Muscle of leg (tissue), 16 donors: ENCODE measurements around the gene CNOT9. TPM values are rescaled to one million over a fixed set of nuclear protein-coding genes. Genes with fewer than 3 reads are reported as not detected.
A peak's percentile ranks its signal among the peaks of the same experiment; 100 is the strongest.
"Not testable (repeated sequence)": the region's sequence is repeated elsewhere in the genome, so short reads cannot be mapped to it uniquely, and the experiment has no call there.

ENCODE experiments used
- DNase-seq: peaks from one replicate; pipeline ENCODE4 v3.0.0; 2013
- H3K27ac ChIP-seq: one replicate; pipeline ENCODE4 v1.5.1; 2013; ENCODE audit warnings: mild to moderate bottlenecking, low read length, control low read depth
- H3K27me3 ChIP-seq: one replicate; pipeline ENCODE4 v1.6.1; 2013; ENCODE audit warnings: low read length; ENCODE audit not compliant: control insufficient read depth, insufficient read depth
- H3K36me3 ChIP-seq: one replicate; pipeline ENCODE4 v1.6.1; 2013; ENCODE audit warnings: low read length; ENCODE audit not compliant: control insufficient read depth, insufficient read depth
- H3K4me1 ChIP-seq: one replicate; pipeline ENCODE4 v1.6.1; 2013; ENCODE audit warnings: low read length; ENCODE audit not compliant: control insufficient read depth, insufficient read depth
- H3K4me3 ChIP-seq: one replicate; pipeline ENCODE4 v1.5.1; 2013; ENCODE audit warnings: low read length, control low read depth
- H3K9me3 ChIP-seq: replicated peaks from 2 replicates; pipeline ENCODE4 v1.6.1; 2013; ENCODE audit warnings: low read depth, low read length; ENCODE audit not compliant: control insufficient read depth
- WGBS: methylation state at CpG from one replicate; pipeline ENCODE4 v1.1.5; 2013; ENCODE audit warnings: missing lambda C conversion rate; ENCODE audit not compliant: insufficient coverage; 5-methylcytosine and 5-hydroxymethylcytosine counted together
- long read RNA-seq, 11 donors: transcript quantifications; one replicate each; lab custom pipeline, GENCODE V29; 2026
- polyA plus RNA-seq, 8 donors: library from polyadenylated mRNA; unstranded; fragments of 120-200 nt; gene quantifications; one replicate each; pipeline versions ENCODE4 v1.2.1 to v1.2.3, GENCODE V29; 2013; ENCODE audit warnings: inconsistent platforms in 1 of 8, low replicate concordance in 1 of 8; ENCODE audit not compliant: insufficient read length in 8 of 8, insufficient read depth in 1 of 8
- total RNA-seq: library from RNA; stranded (reverse); fragments of 120-200 nt; gene quantifications from one replicate; pipeline ENCODE4 v1.2.4, GENCODE V29; 2013

The CNOT9 gene, protein sequence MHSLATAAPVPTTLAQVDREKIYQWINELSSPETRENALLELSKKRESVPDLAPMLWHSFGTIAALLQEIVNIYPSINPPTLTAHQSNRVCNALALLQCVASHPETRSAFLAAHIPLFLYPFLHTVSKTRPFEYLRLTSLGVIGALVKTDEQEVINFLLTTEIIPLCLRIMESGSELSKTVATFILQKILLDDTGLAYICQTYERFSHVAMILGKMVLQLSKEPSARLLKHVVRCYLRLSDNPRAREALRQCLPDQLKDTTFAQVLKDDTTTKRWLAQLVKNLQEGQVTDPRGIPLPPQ
- total RNA-seq: 35.4 TPM
- polyA plus RNA-seq: 10 to 100 TPM; 31.2 to 42.3 (median 36.1) TPM
- long read RNA-seq, donor 1, full-length matches to known transcripts: 5 of 5 reads
- long read RNA-seq, donor 1, partial matches to known transcripts: 0 of 5 reads
- long read RNA-seq, donor 1, other reads (novel, unspliced or antisense): 0 of 5 reads
- long read RNA-seq, donor 2: 0 reads
- long read RNA-seq, donor 3, full-length matches to known transcripts: 9 of 9 reads
- long read RNA-seq, donor 3, partial matches to known transcripts: 0 of 9 reads
- long read RNA-seq, donor 3, other reads (novel, unspliced or antisense): 0 of 9 reads
- long read RNA-seq, donor 4, full-length matches to known transcripts: 5 of 11 reads
- long read RNA-seq, donor 4, partial matches to known transcripts: 6 of 11 reads
- long read RNA-seq, donor 4, other reads (novel, unspliced or antisense): 0 of 11 reads
- long read RNA-seq, donor 5, full-length matches to known transcripts: 14 of 30 reads
- long read RNA-seq, donor 5, partial matches to known transcripts: 16 of 30 reads
- long read RNA-seq, donor 5, other reads (novel, unspliced or antisense): 0 of 30 reads
- long read RNA-seq, donor 6, full-length matches to known transcripts: 13 of 19 reads
- long read RNA-seq, donor 6, partial matches to known transcripts: 6 of 19 reads
- long read RNA-seq, donor 6, other reads (novel, unspliced or antisense): 0 of 19 reads
- long read RNA-seq, donor 7, full-length matches to known transcripts: 12 of 12 reads
- long read RNA-seq, donor 7, partial matches to known transcripts: 0 of 12 reads
- long read RNA-seq, donor 7, other reads (novel, unspliced or antisense): 0 of 12 reads
- long read RNA-seq, donor 8, full-length matches to known transcripts: 5 of 5 reads
- long read RNA-seq, donor 8, partial matches to known transcripts: 0 of 5 reads
- long read RNA-seq, donor 8, other reads (novel, unspliced or antisense): 0 of 5 reads
- long read RNA-seq, donor 9, full-length matches to known transcripts: 3 of 10 reads
- long read RNA-seq, donor 9, partial matches to known transcripts: 7 of 10 reads
- long read RNA-seq, donor 9, other reads (novel, unspliced or antisense): 0 of 10 reads
- long read RNA-seq, donor 10, full-length matches to known transcripts: 6 of 16 reads
- long read RNA-seq, donor 10, partial matches to known transcripts: 10 of 16 reads
- long read RNA-seq, donor 10, other reads (novel, unspliced or antisense): 0 of 16 reads
- long read RNA-seq, donor 11, full-length matches to known transcripts: 7 of 12 reads
- long read RNA-seq, donor 11, partial matches to known transcripts: 5 of 12 reads
- long read RNA-seq, donor 11, other reads (novel, unspliced or antisense): 0 of 12 reads

GRCh38 chr2:218568190-218569037 lies at the start of gene CNOT9, which contains the start of gene USP37:
Gene CNOT9, plus strand, starts transcription at chr2:218568839. Its CDS starts 116 bp downstream, at chr2:218568955.
Gene USP37, minus strand, starts transcription at chr2:218568351. Its CDS starts 9,698 bp downstream, at chr2:218558653.
- H3K9me3 ChIP-seq: no peaks in the 10 kb centered on the region

GRCh38 chr2:218518876-218519275 lies 49.8 kb upstream of the CNOT9 start:
- 100% methylated on average over 1 of the region's 1 CpG for WGBS

More at GRCh38 chr2:218568190-218569037, at the start of gene CNOT9, which contains the start of gene USP37:
- peak within 1 kb of the TSS; percentile 97 for H3K27ac ChIP-seq
- H3K36me3 ChIP-seq: peaks cover 21% of the 10 kb centered on the region
- peak within 1 kb of the TSS; percentile 69 for H3K4me3 ChIP-seq
- H3K27me3 ChIP-seq: no peaks in the 10 kb centered on the region
- H3K4me1 ChIP-seq: peaks cover 10% of the 10 kb centered on the region
- DNase-seq: peak; percentile 99
- WGBS: under 1% methylated on average over 64 of the region's 77 CpGs

GRCh38 chr2:218523651-218524050 lies 45.0 kb upstream of the CNOT9 start:
- no peak overlapping the region for H3K4me3 ChIP-seq

More at GRCh38 chr2:218518876-218519275, 49.8 kb upstream of the CNOT9 start:
- no peaks in the 10 kb centered on the region for H3K9me3 ChIP-seq
- DNase-seq: no peak
- H3K27ac ChIP-seq: no peak overlapping the region
- H3K4me1 ChIP-seq: no peaks in the 10 kb centered on the region
- H3K36me3 ChIP-seq: peaks cover 4% of the 10 kb centered on the region
- no peaks in the 10 kb centered on the region for H3K27me3 ChIP-seq
- no peak overlapping the region for H3K4me3 ChIP-seq

GRCh38 chr2:218528409-218528808 lies 40.2 kb upstream of the CNOT9 start:
- not testable (repeated sequence) for H3K4me3 ChIP-seq, H3K27me3 ChIP-seq, H3K27ac ChIP-seq, DNase-seq, H3K9me3 ChIP-seq, H3K4me1 ChIP-seq
- WGBS: no CpG with 5 or more reads among the region's 2 CpGs
- peaks cover 38% of the 10 kb centered on the region for H3K36me3 ChIP-seq

More at GRCh38 chr2:218523651-218524050, 45.0 kb upstream of the CNOT9 start:
- DNase-seq: no peak
- no CpG with 5 or more reads among the region's 1 CpG for WGBS
- Histone ChIP-seq H3K27me3 (no peaks in the 10 kb centered on the region), H3K27ac (no peak overlapping the region), H3K36me3 (peaks cover 16% of the 10 kb centered on the region), H3K4me1 (no peaks in the 10 kb centered on the region), H3K9me3 (peaks cover 4% of the 10 kb centered on the region)

DNA sequence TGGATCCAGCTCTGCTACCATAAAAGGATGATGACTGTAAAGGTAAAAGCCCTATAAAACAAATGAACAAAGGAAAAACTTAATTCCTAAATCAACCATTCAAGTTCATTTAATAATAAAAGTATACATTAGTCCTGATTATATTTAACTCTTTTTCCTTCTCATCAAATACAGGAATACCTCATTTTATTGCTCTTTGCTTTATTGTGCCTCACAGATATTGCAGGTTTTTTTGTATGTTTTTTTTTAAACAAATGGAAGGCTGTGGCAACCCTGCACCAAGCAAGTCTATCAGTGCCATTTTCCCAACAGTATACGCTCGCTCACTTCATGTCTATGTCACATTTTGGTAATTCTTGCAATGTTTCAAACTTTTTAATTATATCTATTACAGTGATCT lies 38.6 kb upstream of the CNOT9 start:
- DNase-seq: no peak
- Histone ChIP-seq H3K27ac (no peak overlapping the region), H3K36me3 (peaks cover 38% of the 10 kb centered on the region), H3K9me3 (peaks cover 2% of the 10 kb centered on the region), H3K4me1 (no peaks in the 10 kb centered on the region), H3K4me3 (no peak overlapping the region), H3K27me3 (no peaks in the 10 kb centered on the region)
- no CpG with 5 or more reads among the region's 2 CpGs for WGBS

DNA sequence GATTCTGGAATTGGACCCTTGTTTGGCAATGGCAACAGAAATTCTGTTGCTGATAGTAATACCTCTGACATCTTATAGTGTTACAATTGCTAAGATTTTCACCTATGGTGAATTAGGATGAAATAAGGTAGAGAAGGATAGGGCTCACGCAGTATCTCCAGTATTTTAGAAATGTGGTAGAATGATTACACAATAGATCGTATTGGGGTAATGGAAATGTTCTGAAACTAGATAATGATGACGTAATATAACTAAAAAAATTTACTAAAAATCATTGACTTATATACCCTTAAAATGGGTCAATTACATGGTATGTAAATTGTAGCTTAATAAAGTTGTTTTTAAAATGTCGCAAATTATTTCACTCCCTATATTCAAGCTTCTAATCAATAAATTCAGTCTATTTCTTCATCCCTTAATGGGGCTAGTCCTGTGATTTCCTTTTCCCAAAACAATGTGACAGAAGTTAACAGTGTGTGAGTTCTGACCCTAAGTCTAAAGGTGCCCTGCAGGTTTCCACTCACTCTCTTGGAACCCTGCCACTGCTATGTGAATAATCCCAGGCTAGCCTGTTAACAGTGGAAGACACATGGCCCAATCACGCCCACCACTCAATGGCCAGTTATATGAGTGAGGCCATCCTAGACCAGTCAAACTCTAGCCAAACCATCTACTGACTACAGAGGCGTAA lies 31.7 kb upstream of the CNOT9 start:
- Histone ChIP-seq H3K36me3 (peaks cover 34% of the 10 kb centered on the region), H3K9me3 (no peaks in the 10 kb centered on the region), H3K27ac (no peak overlapping the region), H3K4me1 (no peaks in the 10 kb centered on the region), H3K27me3 (no peaks in the 10 kb centered on the region), H3K4me3 (no peak overlapping the region)
- 100% methylated on average over 1 of the region's 6 CpGs for WGBS
- no peak for DNase-seq

GRCh38 chr2:218540015-218540414 lies 28.6 kb upstream of the CNOT9 start:
- Histone ChIP-seq H3K27me3 (no peaks in the 10 kb centered on the region), H3K36me3 (peaks cover 47% of the 10 kb centered on the region), H3K27ac (no peak overlapping the region), H3K4me3 (no peak overlapping the region), H3K9me3 (no peaks in the 10 kb centered on the region), H3K4me1 (no peaks in the 10 kb centered on the region)
- WGBS: 86% methylated on average over 2 of the region's 3 CpGs
- DNase-seq: no peak

GRCh38 chr2:218546012-218546411 lies 22.6 kb upstream of the CNOT9 start:
- WGBS: no CpG with 5 or more reads among the region's 1 CpG
- H3K27me3 ChIP-seq: no peaks in the 10 kb centered on the region
- DNase-seq: no peak
- no peak overlapping the region for H3K4me3 ChIP-seq
- no peak overlapping the region for H3K27ac ChIP-seq
- no peaks in the 10 kb centered on the region for H3K9me3 ChIP-seq
- H3K4me1 ChIP-seq: no peaks in the 10 kb centered on the region
- peaks cover 38% of the 10 kb centered on the region for H3K36me3 ChIP-seq
